Kidney capillary endothelial cell (primary cell): ENCODE data around the gene SMAD5.

Experiments used
- DNase-seq: peaks from one replicate; pipeline ENCODE4 v3.0.0-alpha.2; 2018; ENCODE audit warnings: low spot score

SMAD5 gene

GRCh38 chr5:136155761-136156160 is 23.1 kb downstream of the SMAD5 start:
- peak; percentile 31 for DNase-seq

DNA sequence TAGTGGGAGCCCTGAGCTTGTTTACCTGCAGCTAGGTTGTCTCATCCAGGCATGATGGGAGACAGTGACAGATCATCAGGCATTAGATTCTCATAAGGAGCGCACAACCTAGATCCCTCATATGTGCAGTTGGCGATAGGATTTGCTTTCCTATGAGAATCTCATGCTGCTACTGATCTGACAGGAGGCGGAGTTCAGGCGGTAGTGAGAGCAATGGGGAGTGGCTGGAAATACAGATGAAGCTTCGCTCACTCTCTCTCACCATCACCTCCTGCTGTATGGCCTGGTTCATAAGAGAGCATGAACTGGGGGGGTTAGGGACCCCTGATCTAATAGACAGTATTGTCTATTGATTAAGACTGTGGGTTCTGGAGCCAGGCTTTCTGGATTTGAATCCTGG is 24.9 kb downstream of the SMAD5 start:
- no peak for DNase-seq

DNA sequence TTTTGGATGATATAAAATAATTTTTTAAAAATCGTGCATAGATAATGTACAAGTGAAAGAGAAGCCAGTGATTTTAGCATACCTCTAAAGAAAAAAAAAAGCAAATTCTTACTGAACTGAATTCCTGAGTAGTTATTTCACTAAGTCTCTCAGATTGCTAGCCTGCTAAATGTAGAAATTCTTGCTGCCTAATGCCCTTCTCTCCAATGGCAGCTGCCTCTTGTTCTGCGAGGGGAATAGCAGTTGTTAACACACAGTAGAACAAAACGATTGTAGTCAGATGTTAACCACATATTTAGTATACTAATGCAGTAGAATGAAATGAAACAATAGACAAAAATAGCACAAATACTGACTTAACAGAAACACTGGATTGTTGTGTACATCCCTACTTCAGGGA is 26.8 kb downstream of the SMAD5 start:
- DNase-seq = no peak

DNA sequence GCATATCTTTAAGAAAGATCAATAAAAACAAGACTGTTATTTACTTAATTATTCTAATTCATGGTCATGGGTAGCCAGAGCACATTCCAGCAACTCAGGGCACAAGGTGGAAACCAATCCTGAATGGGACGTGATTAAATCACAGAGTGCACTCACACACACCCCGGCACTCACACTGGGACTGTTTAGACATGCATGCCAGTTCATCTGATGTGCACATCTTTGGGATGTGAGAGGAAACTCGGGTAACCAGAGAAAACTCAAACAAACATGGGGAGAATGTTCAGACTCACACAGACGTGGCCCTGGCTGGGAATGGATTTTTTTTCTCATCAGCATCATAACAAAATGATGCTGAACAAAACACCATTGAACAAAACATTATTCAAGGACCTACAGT is 29.4 kb downstream of the SMAD5 start:
- no peak for DNase-seq

DNA sequence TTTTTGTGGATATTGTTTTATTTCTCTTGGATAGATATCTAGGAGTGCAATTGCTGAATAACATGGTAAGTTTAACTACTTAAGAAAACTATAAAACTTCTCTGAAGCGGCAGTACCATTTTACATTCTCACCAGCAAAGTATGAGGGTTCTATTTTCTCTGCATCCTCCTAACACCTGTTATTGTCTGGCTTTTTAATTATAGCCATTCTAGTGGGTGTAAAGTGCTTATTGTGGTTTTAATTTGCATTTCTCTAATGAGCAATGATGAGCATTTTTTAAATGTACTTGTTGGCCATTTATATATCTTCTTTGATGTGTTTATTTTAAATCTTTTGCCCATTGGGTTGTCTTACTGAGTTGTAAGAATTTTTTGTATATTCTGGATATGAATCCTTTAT is 31.6 kb downstream of the SMAD5 start:
- DNase-seq = no peak

- DNase-seq = no peak
Measured at GRCh38 chr5:136166909-136167308, 34.3 kb downstream of the SMAD5 start.

GRCh38 chr5:136169218-136169617 is 36.6 kb downstream of the SMAD5 start:
- no peak for DNase-seq

DNA sequence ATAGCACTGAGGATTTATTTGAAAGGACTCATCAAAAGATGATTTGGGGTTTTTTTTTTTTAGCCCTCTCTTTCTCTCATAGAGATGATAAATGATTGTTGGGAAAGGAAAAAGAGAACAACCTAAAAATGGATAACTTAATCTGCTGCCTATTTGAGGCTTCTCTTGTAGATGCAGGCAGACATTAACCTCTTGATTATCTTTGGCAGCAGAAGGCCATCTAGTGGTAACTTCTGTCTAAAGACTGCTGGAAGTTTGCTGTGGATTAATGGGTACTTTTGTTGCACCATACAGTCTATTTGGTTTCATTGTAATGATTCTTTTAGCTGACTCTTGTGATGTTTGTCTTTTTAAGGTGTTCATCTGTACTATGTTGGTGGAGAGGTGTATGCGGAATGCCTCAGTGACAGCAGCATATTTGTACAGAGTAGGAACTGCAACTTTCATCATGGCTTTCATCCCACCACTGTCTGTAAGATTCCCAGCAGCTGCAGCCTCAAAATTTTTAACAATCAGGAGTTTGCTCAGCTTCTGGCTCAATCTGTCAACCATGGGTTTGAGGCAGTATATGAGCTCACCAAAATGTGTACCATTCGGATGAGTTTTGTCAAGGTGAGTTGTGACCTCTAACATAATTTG is 41.5 kb downstream of the SMAD5 start:
- peak; percentile 40 for DNase-seq

GRCh38 chr5:136182618-136183017 is 50.0 kb downstream of the SMAD5 start:
- DNase-seq = no peak

GRCh38 chr5:136185974-136186665 is 53.5 kb downstream of the SMAD5 start:
- DNase-seq = no peak

DNA sequence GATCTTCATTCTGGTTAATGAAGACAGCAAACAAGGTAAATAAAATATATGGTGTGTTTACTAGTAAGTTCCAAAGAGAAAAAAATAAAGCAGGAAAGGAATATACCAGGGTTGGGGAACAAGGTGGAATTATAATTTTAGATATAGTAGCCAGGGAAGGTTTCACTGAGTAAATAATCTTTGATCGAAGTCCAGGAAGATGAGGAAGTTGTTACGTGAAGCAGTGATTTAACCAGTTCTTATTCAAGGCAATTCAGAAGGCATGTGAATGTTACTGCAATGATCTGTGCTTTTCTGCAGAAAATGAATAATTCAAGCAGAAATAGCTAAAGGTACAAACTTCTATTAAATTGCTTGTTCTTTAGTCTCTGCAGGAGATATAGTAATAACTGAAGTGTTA is 54.2 kb downstream of the SMAD5 start:
- DNase-seq = no peak

DNA sequence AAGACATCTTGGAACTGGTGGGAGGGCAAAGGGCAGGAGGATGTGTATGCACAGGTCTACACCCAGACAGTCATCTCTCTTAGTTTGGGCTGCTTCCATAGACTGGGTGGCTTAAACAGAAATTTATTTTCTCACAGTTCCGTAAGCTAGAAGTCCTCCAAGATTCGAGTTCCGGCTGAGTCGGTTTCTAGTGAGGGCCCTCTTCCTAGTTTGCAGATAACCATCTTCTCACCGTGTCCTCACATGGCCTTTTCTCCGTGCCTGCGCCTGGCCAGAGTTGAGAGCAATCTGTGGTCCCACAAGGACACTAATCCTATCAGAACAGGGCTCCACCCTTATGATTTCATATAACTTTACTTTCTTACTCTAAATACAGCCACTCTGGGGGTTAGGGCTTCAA is 56.2 kb downstream of the SMAD5 start:
- no peak for DNase-seq

GRCh38 chr5:136190091-136190720 is 57.6 kb downstream of the SMAD5 start:
- DNase-seq = no peak

- no peak for DNase-seq
Measured at GRCh38 chr5:136190904-136191303, 58.3 kb downstream of the SMAD5 start.

DNA sequence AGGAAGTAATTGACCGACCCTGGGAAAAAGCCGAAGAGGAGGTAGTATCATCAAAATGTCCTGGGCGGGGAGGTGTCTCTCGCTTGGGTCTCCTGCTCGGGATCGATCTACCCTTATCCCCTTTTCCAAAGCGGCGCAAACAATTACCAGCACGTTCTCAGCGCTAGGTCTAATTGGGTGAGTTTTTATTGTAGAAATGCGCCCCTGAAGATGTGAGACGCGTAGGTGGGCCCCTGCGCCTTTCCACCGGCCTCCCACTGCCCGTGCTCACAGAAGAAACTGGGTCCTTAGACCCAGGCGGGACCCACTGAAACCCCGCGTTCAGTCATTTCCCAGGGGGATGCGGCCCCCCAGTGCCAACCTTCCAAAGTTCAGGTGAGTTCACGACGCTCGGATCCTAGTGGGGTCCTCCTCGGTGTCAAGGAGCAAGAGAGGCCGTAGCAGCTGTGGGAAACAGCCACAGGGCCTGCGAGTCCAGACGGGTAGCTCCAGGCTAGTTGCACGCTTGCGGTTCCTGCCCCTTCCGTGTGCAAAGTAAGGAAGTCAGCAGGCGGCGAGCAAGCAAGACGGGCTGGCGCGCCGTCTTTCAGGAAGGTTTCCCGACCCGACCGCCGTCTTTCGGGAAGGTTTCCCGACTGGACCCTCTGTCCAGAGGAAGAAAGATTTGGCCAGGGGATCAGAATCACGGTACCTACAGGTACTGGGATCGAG is 58.8 kb downstream of the SMAD5 start:
- DNase-seq = peak; percentile 53

DNA sequence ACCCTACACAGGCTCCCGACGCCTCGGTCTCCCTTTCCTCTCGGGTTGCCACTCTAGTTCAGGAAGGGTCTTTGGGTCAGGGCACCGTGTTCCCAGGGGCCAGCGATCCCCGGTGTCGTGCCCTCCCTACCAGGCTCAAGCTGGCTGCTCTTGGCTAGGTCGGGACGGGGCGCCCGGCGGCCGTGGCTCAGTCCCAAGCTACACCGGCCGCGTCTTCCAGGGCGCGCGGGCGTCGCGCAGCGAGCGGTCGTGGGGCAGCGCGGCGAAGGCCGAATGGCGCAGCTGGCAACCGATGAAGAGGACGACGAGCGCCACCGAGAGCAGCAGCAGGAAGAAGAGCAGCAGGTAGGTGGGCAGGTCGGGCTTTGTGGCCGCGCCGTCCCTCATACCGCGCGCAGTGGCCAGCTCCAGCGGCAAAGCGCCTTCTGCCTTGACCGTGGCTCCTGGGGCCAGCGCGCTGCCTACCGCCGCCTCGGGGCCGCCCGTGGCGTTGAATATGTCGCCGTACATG is 59.4 kb downstream of the SMAD5 start:
- DNase-seq = no peak

GRCh38 chr5:136192526-136193321 is 60.1 kb downstream of the SMAD5 start, which contains the start of gene SMIM32:
SMIM32 (minus strand) TSS chr5:136193162; CDS start chr5:136192524, 638 bp downstream.
- DNase-seq = peak; percentile 10

DNA sequence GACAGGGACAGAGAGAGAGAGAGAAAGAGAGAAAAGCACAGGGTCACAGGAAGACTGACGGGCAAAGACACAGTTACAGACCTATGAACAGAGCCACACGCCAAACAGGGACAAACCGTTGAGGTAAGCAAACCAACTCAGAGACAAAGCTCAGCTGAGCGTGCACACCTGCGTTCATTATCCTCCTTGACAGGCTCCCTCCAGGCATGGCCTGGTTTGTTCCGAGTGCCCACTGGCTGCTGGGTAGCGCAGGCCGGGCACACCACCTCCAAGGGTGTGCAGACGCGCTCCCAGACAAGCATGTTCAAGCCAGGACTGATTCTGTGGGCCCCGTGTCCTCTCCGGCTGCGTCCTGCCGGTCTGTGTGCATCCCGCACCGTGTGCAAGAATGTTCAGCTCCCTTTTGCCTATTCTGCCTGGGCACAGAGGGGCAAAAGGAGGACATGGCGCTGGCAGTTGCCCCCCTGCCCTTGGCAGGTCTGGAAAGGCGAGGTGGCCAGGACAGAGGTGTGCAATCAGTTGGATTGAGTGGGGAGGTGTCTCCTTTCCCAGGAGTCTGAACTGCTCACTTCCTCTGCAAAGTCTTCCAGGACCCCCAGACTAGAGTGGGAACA is 60.8 kb downstream of the SMAD5 start:
- no peak for DNase-seq

DNA sequence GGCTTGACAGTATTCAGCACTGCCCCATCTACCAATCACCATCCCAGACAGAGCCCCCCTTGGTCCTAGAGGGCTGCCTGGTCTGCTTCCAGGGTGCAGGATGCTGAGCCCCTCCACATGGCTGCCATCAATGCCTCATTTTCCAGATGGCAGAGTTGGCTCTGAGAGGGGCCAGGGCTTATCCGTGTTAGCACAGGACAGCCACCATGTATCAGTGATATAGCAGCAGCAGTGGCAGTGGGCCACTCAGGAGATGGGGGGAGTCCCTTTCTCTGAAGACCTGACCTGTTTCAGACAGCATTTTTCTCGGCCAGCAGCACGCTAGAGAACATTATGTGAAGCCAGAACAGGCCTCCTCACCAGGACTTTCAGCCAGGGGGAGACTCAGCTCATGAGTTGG is 61.9 kb downstream of the SMAD5 start:
- DNase-seq = no peak

DNA sequence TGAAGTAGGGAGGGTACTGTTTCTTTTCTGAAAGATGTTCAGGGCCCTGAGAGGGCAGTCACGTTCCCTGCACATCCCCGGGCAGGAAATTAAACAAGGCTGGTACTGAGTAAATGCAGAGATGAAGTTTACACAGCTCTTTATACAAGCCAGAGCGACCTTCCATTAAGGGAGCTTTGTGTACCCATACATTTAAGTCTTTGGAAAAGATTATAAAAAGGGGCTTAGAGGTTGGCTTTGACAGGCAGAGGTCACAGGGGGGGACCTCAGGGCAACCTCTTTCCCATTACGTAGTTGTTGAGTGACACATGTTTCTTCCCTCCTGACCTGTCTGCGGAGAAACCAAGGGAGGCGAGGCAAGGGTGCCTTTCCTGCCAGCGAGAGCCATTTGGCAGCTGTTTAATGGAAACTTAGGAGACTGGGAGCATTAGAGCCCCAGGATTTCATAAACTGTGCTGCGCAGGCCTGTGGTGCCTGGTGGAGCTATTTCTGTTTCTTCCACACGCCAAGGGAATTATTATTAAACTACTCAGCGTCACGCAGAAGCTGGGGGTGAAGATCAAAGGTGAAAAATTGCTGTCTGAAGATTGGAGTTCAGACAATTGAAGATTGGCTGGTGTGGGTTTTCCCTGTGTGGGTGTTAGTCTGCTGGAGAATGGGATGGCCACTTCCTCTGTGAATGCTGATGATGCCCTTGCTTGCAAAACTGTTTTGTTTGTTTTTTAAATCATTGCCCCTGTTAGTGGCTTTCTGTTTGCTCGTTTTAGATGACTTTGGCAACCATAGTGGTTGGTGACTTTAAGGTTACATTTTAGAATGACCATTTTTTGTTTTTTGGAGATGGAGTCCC is 63.6 kb downstream of the SMAD5 start:
- no peak for DNase-seq
